Stimulated activated CD4-positive, alpha-beta T cell treated with anti-CD3 and anti-CD28 coated beads, Interleukin-1b, Interleukin-23, amount 100 ng/mL, for 24 hours (primary cell): ENCODE results near the gene MRPL14.

Experiments
- DNase-seq, 4 experiments: peaks; one replicate each; pipeline ENCODE4 v3.0.0-alpha.2; 2020; ENCODE audit warnings: low read depth in 4 of 4, low spot score in 1 of 4

The MRPL14 gene

GRCh38 chr6:44081753-44082152 lies 45.5 kb downstream of the MRPL14 start:
- no peak for DNase-seq

- no peak for DNase-seq
These were observed 46.4 kb downstream of the MRPL14 start for GRCh38 chr6:44080561-44081521.

GRCh38 chr6:44079672-44080071 lies 47.6 kb downstream of the MRPL14 start:
- DNase-seq, result no peak

- DNase-seq, result peak; percentile 50 to 56 (median 52)
These were observed 48.2 kb downstream of the MRPL14 start for GRCh38 chr6:44078827-44079671.

- DNase-seq, result no peak
These were observed 48.9 kb downstream of the MRPL14 start for GRCh38 chr6:44078219-44078826.

- no peak for DNase-seq
These were observed 49.9 kb downstream of the MRPL14 start for GRCh38 chr6:44077214-44077946.

GRCh38 chr6:44076356-44077213 lies 50.7 kb downstream of the MRPL14 start:
- DNase-seq, result no peak

- DNase-seq, result no peak
These were observed 51.5 kb downstream of the MRPL14 start for GRCh38 chr6:44075647-44076355.

- DNase-seq, result no peak
These were observed 52.2 kb downstream of the MRPL14 start for GRCh38 chr6:44074813-44075646.

- DNase-seq, result peak; percentile 37 to 55 (median 42)
These were observed 52.8 kb downstream of the MRPL14 start for GRCh38 chr6:44074439-44074812.

- DNase-seq, result no peak
These were observed 53.4 kb downstream of the MRPL14 start for GRCh38 chr6:44073612-44074438.

GRCh38 chr6:44072959-44073611 lies 54.2 kb downstream of the MRPL14 start:
- DNase-seq, result peak; percentile 53 to 81 (median 69)

GRCh38 chr6:44072452-44072958 lies 54.7 kb downstream of the MRPL14 start:
- DNase-seq, result no peak

GRCh38 chr6:44071670-44072451 lies 55.4 kb downstream of the MRPL14 start:
- DNase-seq, result no peak

GRCh38 chr6:44068607-44069296 lies 58.5 kb downstream of the MRPL14 start:
- DNase-seq, result no peak
